Omental fat pad (tissue), 4 donors: ENCODE measurements around the gene TMEM178B. TPM values are rescaled to one million over a fixed set of nuclear protein-coding genes. Genes with fewer than 3 reads are reported as not detected.

Experiments
- ATAC-seq: fragments of 150-250 bp; one replicate; pipeline ENCODE4 v1.9.1; 2016; ENCODE audit warnings: mild to moderate bottlenecking, moderate library complexity; ENCODE audit not compliant: low FRiP score
- DNase-seq: peaks from one replicate; pipeline ENCODE4 v3.0.0-alpha.2; 2019; ENCODE audit warnings: low spot score
- total RNA-seq, 4 donors: library from RNA; depleted of rRNA; stranded (reverse); fragments of >200 nt; gene quantifications; one replicate each; pipeline ENCODE4 v1.1.0, GENCODE V29; 2016
- TF ChIP-seq, protein P1 (sequence below), 3 donors: fragments of 450-650 bp; IDR thresholded peaks; one replicate each; pipeline ENCODE4 v1.5.1; 2016 to 2017; ENCODE audit warnings: antibody characterized with exemption in 3 of 3, mild to moderate bottlenecking in 3 of 3, moderate library complexity in 2 of 3

TMEM178B gene
- total RNA-seq, 4 donors from 2014 or later: 0.50 to 1.3 (median 0.81) TPM

GRCh38 chr7:141207661-141208060 is 133.8 kb downstream of the TMEM178B start:
- DNase-seq (no peak), ATAC-seq (no peak)
- TF ChIP-seq, protein P1, sequence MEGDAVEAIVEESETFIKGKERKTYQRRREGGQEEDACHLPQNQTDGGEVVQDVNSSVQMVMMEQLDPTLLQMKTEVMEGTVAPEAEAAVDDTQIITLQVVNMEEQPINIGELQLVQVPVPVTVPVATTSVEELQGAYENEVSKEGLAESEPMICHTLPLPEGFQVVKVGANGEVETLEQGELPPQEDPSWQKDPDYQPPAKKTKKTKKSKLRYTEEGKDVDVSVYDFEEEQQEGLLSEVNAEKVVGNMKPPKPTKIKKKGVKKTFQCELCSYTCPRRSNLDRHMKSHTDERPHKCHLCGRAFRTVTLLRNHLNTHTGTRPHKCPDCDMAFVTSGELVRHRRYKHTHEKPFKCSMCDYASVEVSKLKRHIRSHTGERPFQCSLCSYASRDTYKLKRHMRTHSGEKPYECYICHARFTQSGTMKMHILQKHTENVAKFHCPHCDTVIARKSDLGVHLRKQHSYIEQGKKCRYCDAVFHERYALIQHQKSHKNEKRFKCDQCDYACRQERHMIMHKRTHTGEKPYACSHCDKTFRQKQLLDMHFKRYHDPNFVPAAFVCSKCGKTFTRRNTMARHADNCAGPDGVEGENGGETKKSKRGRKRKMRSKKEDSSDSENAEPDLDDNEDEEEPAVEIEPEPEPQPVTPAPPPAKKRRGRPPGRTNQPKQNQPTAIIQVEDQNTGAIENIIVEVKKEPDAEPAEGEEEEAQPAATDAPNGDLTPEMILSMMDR (IDR thresholded peaks at IDR 0.05): no peak

GRCh38 chr7:141208539-141208938 is 134.7 kb downstream of the TMEM178B start:
- DNase-seq (no peak), ATAC-seq (no peak)
- TF ChIP-seq, protein P1 (IDR thresholded peaks at IDR 0.05): no peak

DNA sequence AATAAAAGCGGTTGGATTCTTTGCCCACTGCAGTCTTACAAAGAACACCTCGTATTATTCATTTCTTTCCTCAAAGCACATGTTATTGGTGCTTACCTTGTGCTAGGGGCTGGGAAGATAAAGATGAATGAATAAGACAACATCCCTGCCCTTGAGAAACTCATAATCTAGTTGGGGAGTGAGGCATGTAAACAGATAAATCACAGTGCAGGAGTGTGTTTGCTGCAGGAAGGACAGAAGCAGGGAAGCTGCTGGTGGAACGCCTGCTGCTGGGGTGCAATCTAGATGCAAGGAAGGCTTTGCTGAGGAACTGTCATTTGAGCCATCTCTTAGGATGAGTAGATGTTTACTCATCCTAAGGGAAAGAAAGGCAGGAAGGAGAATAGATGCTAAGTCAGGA is 135.6 kb downstream of the TMEM178B start:
- no peak for ATAC-seq

DNA sequence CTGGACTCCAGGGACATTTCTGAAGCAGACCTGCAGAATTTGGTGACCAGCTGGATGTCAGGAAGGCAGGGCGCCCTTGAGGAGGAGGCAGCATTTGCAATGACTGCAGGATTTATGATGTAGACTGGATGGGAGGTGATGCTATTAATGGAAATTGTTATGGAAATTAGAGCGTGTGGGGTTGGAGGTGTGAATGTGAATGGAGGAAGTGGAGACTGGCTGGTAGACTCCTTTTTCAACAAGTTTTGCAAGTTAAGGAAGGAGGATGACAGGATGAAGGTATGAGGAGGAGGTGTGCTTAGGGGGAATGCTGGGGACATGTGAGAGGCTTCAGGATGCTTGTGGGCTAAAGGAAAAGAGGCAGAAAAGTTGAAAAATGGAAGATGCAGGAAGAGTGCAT is 137.0 kb downstream of the TMEM178B start:
- TF ChIP-seq, protein P1 (IDR thresholded peaks at IDR 0.05): no peak
- DNase-seq (no peak), ATAC-seq (no peak)

More for the DNA sequence above, 135.6 kb downstream of the TMEM178B start:
- TF ChIP-seq, protein P1 (IDR thresholded peaks at IDR 0.05): no peak
- DNase-seq: no peak

- ATAC-seq: no peak
- no peak for DNase-seq
- TF ChIP-seq, protein P1 (IDR thresholded peaks at IDR 0.05): no peak
Measured at GRCh38 chr7:141213226-141213625, 139.4 kb downstream of the TMEM178B start.

DNA sequence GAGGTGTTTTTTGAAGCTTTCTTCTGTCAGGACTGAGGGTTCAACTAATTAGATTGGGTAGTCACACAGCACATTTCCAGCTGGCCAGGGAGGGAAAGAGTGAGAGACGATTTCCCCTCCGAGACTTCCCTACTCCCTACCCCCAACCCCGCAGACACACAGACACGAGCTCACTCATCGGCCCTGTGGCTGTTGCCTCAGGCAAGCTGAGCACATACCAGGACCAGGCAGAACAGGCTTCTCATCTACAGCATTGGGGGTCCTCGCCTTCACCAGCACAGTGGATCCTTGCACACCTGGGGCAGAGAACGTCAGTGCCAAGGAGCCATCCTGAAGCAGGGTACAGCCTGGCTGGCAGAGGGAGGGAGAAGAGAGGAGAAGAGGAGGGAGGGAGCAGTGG is 144.1 kb downstream of the TMEM178B start:
- TF ChIP-seq, protein P1 (IDR thresholded peaks at IDR 0.05): no peak
- no peak for DNase-seq
- ATAC-seq: no peak

DNA sequence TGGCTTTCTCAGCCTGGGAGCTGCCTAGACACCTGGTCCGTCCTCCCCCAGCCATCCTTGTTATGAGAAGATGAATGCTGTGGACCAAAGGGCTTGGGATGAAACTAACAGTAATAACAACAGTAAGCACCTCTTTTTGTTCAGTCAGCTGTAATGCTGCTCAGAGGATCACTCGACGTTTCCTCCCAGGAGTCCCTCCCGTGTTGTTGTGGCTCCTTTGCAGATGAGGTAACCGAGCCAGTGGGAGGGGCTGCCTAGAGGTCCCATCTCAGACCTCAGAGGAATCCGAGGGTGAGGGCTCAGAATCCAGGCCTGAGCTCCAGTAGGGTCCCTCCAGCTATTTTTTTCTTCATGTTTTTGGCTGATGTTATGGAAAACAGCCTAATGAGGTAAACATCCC is 145.1 kb downstream of the TMEM178B start:
- TF ChIP-seq, protein P1 (IDR thresholded peaks at IDR 0.05): no peak
- no peak for DNase-seq
- ATAC-seq: no peak
